GM10266 (cell line): ENCODE data around the gene SLTM.
"Not testable (repeated sequence)": the region's sequence is repeated elsewhere in the genome, so short reads cannot be mapped to it uniquely, and the experiment has no call there.

Experiments
- DNase-seq: peaks from one replicate; pipeline ENCODE4 v3.0.0; 2012; ENCODE audit errors: extremely low spot score
- CTCF ChIP-seq: IDR thresholded peaks from 2 replicates; pipeline ENCODE4 v1.5.1; 2012; ENCODE audit warnings: mild to moderate bottlenecking, low read depth; ENCODE audit not compliant: control insufficient read depth, insufficient read depth; ENCODE audit errors: missing control alignments

Gene SLTM

GRCh38 chr15:58886921-58887320 lies 46.6 kb downstream of the SLTM start:
- DNase-seq, result no peak
- no peak for TF ChIP-seq CTCF

GRCh38 chr15:58883926-58884325 lies 49.6 kb downstream of the SLTM start:
- not testable (repeated sequence) for DNase-seq

- no peak for TF ChIP-seq CTCF
Observed at GRCh38 chr15:58882243-58882642, 51.2 kb downstream of the SLTM start.

GRCh38 chr15:58880320-58880719 lies 53.2 kb downstream of the SLTM start:
- DNase-seq, result no peak
- TF ChIP-seq CTCF, result no peak

More at GRCh38 chr15:58882243-58882642, 51.2 kb downstream of the SLTM start:
- no peak for DNase-seq

GRCh38 chr15:58877999-58878825 lies 55.3 kb downstream of the SLTM start:
- no peak for TF ChIP-seq CTCF
- no peak for DNase-seq

GRCh38 chr15:58876306-58877106 lies 57.0 kb downstream of the SLTM start:
- no peak for DNase-seq
- TF ChIP-seq CTCF, result no peak

GRCh38 chr15:58875343-58875742 lies 58.1 kb downstream of the SLTM start:
- TF ChIP-seq CTCF, result no peak
- DNase-seq, result no peak

GRCh38 chr15:58873267-58873666 lies 60.2 kb downstream of the SLTM start:
- no peak for DNase-seq
- no peak for TF ChIP-seq CTCF
